Skeletal muscle tissue (tissue), 4 donors: ENCODE measurements around the gene KLRG1. TPM values are rescaled to one million over a fixed set of nuclear protein-coding genes. Genes with fewer than 3 reads are reported as not detected.

ENCODE experiments used
- H3K27ac ChIP-seq: one replicate; pipeline ENCODE4 v1.7.0; 2013; ENCODE audit warnings: mild to moderate bottlenecking, low read depth, low read length, inconsistent platforms
- H3K27me3 ChIP-seq, 3 donors: one replicate each; pipeline ENCODE4 v1.7.0; 2013; ENCODE audit warnings: low read length in 3 of 3; ENCODE audit not compliant: control insufficient read depth in 3 of 3, insufficient read depth in 3 of 3
- H3K36me3 ChIP-seq, 3 donors: one replicate each; pipeline ENCODE4 v1.7.0; 2013; ENCODE audit warnings: low read length in 3 of 3; ENCODE audit not compliant: control insufficient read depth in 3 of 3, insufficient read depth in 3 of 3
- H3K4me1 ChIP-seq, 3 donors: one replicate each; pipeline ENCODE4 v1.7.0; 2013; ENCODE audit warnings: low read length in 3 of 3, mild to moderate bottlenecking in 3 of 3; ENCODE audit not compliant: control insufficient read depth in 3 of 3, insufficient read depth in 3 of 3
- H3K4me3 ChIP-seq, 3 donors: one replicate each; pipeline ENCODE4 v1.7.0; 2013; ENCODE audit warnings: low read length in 3 of 3
- H3K9ac ChIP-seq, 3 donors: one replicate each; pipeline ENCODE4 v1.7.0; 2013; ENCODE audit warnings: low read length in 3 of 3, mild to moderate bottlenecking in 3 of 3, moderate library complexity in 2 of 3, low read depth in 1 of 3
- H3K9me3 ChIP-seq, 3 donors: one replicate each; pipeline ENCODE4 v1.7.0; 2013; ENCODE audit warnings: low read length in 3 of 3; ENCODE audit not compliant: control insufficient read depth in 3 of 3
- total RNA-seq: library from RNA; depleted of rRNA; stranded (reverse); fragments of >200 nt; gene quantifications from one replicate; pipeline ENCODE4 v1.2.3, GENCODE V29; 2014
- donor health status: Osteomylitis.

Gene KLRG1
- total RNA-seq, 1 donor from 2014 or later, result 3.7 TPM

DNA sequence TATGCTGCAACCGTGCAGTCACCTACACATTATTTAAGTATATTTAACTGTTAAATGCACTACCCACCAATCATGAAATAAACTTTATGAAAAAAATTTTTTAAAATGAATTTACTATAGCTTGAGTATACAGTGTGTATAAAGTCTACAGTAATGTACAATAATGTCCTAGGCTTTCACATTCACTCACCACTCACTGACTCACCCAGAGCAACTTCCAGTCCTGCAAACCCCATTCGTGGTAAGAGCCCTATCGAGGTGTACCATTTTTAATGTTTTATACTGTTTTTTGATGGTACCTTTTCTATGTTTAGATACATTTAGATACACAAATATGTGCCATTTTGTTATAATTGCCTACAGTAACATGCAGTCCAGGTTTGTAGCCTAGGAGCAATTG is 48.1 kb downstream of the KLRG1 start:
- no peak overlapping the region for H3K9ac ChIP-seq
- H3K4me3 ChIP-seq, result no peak overlapping the region
- H3K27me3 ChIP-seq, result no peaks in the 10 kb centered on the region
- no peak overlapping the region for H3K27ac ChIP-seq
- H3K4me1 ChIP-seq, result peaks cover 0 to 12% (median 10%) of the 10 kb centered on the region in 3 donors
- no peaks in the 10 kb centered on the region for H3K9me3 ChIP-seq
- no peaks in the 10 kb centered on the region for H3K36me3 ChIP-seq

DNA sequence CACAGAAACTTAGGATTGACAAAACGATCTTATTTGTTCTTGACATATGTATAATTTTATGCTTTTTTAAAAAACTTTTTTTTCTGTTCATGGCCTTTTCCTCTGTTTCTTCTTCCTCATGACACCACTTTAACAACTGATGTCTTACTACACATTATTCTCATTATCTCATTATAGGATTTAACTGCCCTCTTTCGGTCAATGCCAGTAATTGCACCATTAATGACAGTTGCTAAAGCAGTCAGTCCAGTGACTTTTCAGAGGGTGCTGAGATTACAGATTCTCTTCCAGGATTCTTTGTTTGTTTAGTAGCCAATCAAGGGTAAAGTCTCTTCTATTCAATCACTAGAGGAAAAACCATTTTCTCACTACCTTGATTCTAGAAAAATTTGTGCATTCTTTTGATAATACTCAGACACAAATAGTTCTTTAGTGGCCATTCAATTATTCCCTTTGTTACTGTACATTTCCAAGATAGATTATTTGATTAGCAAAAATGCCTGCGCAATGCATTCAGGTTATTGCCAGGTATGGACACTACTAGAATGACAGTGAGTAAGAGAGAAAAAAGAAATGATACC is 50.1 kb downstream of the KLRG1 start:
- H3K36me3 ChIP-seq, result no peaks in the 10 kb centered on the region
- H3K4me1 ChIP-seq, result peaks cover 2 to 17% (median 10%) of the 10 kb centered on the region in 3 donors
- H3K9ac ChIP-seq, result no peak overlapping the region
- H3K27ac ChIP-seq, result no peak overlapping the region
- H3K4me3 ChIP-seq, result no peak overlapping the region
- H3K27me3 ChIP-seq, result no peaks in the 10 kb centered on the region
- no peaks in the 10 kb centered on the region for H3K9me3 ChIP-seq

DNA sequence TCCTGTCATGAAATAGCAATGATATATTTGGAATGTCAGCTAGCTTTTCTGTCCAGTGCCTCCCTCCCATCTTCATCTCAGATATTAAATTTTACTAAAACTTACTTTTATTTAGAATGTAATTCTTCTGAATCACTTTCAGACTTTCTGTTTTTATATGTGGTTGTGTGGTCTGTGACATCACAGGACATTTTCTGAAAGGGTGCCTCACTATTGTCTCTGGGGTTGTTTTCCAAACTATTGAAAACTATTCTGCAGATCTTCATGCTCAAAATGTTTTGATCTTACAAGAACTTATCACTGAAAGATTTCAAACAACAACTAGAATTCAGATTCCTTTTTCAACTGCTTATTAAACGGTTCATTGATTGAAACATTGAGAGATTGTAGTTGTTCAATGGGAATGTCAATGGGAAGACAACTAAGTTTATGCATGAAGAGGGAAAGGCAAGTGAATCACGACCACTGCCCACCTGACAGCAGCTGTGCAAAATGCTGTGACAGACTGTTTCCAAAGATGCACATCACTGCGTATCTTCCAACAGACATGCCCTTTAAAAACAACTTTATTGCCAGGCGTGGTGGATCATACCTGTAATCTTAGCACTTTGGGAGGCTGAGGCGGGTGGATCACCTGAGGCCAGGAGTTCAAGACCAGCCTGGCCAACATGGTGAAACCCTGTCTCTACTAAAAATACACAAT is 51.3 kb downstream of the KLRG1 start:
- no peak overlapping the region for H3K4me3 ChIP-seq
- H3K36me3 ChIP-seq, result no peaks in the 10 kb centered on the region
- H3K27ac ChIP-seq, result no peak overlapping the region
- no peak overlapping the region for H3K9ac ChIP-seq
- peaks cover 2 to 17% (median 10%) of the 10 kb centered on the region in 3 donors for H3K4me1 ChIP-seq
- H3K9me3 ChIP-seq, result no peaks in the 10 kb centered on the region
- no peaks in the 10 kb centered on the region for H3K27me3 ChIP-seq

DNA sequence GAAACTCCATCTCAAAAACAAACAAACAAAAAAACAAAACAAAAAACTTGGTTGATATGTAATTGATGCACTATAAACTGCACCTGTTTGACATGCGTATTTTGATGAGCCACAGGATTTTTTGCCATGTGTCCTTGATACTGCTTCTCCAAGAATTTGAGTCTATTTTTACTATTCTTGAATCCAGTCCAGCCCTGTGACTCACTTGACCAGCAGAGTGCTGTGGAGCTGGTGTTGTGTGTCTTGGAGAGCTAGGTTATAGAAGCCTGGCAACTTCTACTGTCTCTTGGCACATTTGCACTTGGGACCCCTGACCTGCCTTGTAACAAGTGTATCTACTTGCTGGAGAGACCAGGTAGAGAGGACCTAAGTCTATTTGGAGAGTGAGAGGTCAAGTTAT is 52.0 kb downstream of the KLRG1 start:
- Histone ChIP-seq H3K9ac (no peak overlapping the region), H3K36me3 (no peaks in the 10 kb centered on the region), H3K4me3 (peak overlapping the region in 1 of 3 donors; percentile 17), H3K9me3 (no peaks in the 10 kb centered on the region), H3K27ac (peak overlapping the region; percentile 28), H3K4me1 (peaks cover 2 to 17% (median 10%) of the 10 kb centered on the region in 3 donors), H3K27me3 (no peaks in the 10 kb centered on the region)

DNA sequence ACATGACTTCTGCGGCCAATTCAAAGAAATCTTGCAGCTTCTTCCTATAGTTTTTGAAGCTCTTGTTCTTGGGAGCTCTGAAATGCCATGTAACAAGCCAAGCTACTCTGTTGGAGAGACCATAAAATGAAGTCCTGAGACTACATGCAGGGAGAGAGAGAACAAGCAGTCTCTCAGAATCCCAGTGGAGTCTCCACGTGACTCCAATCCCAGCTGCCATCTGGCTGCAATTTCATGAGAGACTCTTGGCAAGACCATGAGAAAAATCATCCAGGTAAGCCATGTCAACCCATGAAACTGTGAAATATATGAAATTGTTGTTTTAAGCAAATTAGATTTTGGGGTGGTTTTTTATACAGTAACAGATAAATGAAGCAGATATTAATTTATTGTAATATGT is 54.4 kb downstream of the KLRG1 start:
- H3K27ac ChIP-seq, result no peak overlapping the region
- H3K27me3 ChIP-seq, result no peaks in the 10 kb centered on the region
- H3K4me3 ChIP-seq, result no peak overlapping the region
- H3K4me1 ChIP-seq, result peaks cover 2 to 17% (median 10%) of the 10 kb centered on the region in 3 donors
- no peaks in the 10 kb centered on the region for H3K36me3 ChIP-seq
- no peak overlapping the region for H3K9ac ChIP-seq
- no peaks in the 10 kb centered on the region for H3K9me3 ChIP-seq

DNA sequence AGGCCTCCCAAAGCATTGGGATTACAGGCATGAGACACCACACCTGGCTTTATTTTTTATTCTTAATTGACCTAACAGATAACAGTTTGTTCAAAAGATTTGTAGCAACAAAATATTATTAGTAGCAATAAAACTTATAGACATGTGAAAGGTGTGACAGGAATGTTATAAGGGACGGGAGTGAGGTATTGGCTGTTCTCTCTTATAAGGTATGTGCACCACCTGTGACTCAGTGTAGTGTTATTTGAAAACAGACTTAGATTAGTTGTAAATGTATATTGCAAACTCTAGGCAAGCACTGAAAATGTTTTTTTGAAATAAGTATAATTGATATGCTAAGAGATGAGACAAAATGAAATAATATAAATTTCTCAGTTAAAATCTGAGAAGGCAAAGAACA is 57.8 kb downstream of the KLRG1 start:
- no peaks in the 10 kb centered on the region for H3K9me3 ChIP-seq
- no peaks in the 10 kb centered on the region for H3K36me3 ChIP-seq
- H3K4me1 ChIP-seq, result peaks cover 0 to 5% (median 2%) of the 10 kb centered on the region in 3 donors
- no peaks in the 10 kb centered on the region for H3K27me3 ChIP-seq
- no peak overlapping the region for H3K9ac ChIP-seq
- H3K27ac ChIP-seq, result no peak overlapping the region
- no peak overlapping the region for H3K4me3 ChIP-seq

DNA sequence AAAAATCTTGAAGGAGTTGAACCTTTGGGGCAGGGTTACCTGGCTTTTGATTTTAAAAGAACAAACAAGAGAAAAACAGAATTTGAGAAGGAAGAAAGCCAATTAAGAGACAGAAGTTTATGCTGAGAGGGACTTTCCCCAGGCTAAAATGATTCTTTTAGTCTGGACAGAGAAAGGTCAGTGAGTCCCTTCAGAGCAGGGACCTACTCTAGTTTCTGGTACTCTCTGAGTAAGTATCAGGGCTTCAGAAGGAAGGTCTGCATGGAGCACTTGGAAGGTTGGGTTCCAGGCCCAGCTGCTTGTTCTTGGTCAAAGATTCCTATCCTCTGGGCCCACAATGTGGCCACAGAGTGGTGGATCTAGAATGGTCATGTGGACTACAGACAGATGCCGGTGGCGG is 59.6 kb downstream of the KLRG1 start:
- Histone ChIP-seq H3K27ac (no peak overlapping the region), H3K36me3 (no peaks in the 10 kb centered on the region), H3K9me3 (no peaks in the 10 kb centered on the region)

DNA sequence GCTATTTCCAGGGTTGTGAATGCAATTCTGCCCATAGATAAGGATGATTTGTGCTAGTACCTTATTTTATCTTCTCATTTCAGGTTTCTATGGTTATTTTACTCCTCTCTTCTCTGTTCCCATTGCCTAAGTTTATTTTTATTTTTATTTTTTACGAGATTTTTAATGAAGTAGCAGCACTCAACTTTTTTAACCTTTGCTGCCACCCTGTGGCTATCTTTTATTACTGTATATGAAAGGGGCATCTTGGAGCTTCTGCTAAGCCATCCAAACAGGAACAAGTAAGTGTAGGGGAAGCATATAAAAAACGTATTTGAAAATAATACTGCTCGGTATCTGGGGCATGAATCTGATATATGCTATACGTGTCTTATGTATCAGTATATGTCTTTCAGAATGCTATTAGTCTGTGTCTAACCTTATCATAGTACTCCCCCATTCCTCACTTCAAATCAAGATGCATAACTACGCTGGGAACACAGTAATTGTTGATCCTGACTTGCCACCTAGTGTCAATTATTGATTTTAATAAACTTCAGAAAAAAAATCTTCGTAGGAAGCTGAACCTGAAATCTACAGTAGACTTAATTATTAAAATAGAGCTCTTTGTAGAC is 60.3 kb downstream of the KLRG1 start:
- no peak overlapping the region for H3K4me3 ChIP-seq
- no peak overlapping the region for H3K9ac ChIP-seq
- H3K27ac ChIP-seq, result no peak overlapping the region
- H3K9me3 ChIP-seq, result no peaks in the 10 kb centered on the region
- H3K36me3 ChIP-seq, result no peaks in the 10 kb centered on the region
- no peaks in the 10 kb centered on the region for H3K27me3 ChIP-seq
- no peaks in the 10 kb centered on the region for H3K4me1 ChIP-seq

More for the DNA sequence above, 59.6 kb downstream of the KLRG1 start:
- Histone ChIP-seq H3K27me3 (no peaks in the 10 kb centered on the region), H3K4me1 (no peaks in the 10 kb centered on the region), H3K9ac (no peak overlapping the region), H3K4me3 (no peak overlapping the region)

DNA sequence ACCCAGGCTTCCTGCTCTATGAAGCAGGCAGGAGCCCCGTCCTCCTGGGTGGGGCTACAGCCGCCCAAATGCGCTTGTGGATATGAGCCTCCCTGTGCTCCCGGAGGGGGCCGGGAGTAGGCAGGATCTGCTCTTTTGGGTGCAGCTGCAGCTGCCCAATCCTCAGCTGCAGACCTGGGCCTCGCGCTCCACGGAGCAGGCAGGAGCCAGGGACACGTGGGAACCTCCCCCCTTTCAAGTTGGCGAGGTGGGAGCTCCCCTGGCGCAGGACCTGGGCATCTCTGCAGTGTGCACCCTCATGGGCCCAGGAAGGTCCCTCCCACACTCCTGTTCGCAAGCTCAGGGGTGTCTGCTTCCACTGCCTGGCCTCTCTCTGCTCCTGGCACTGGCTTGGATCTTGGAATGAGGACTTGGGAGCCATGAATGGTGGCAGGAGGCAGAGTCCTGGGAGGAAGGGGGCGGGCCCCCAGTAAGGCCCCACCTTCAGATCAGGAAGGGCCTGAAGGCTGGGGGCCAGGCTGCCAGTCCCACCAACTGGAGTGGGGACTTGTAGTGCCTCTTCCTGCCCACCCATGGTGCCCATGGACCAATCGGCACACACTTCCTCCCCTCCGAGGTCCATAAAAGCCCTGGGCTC is 61.3 kb downstream of the KLRG1 start:
- H3K27ac ChIP-seq, result no peak overlapping the region

DNA sequence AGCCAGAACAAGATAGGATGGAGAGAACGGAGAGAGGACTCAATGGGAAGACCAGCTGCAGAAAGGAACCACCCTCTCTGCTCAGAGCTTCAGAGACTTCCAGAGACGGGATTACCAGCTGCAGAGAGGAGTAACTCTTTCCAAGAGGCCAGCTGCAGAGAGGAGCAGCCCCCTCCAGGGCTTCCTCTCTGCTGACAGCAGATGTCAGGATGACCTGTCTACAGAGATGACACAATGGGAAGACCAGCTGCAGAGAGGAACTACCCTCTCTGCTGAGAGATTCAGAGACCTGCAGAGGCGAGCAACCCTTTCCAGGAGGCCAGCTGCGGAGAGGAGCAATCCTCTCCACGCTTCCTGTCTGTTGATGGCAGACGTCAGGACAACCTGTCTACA is 61.8 kb downstream of the KLRG1 start:
- H3K27ac ChIP-seq, result no peak overlapping the region
- H3K27me3 ChIP-seq, result no peaks in the 10 kb centered on the region

More for the DNA sequence above, 61.3 kb downstream of the KLRG1 start:
- Histone ChIP-seq H3K4me3 (no peak overlapping the region), H3K9me3 (no peaks in the 10 kb centered on the region), H3K4me1 (no peaks in the 10 kb centered on the region), H3K36me3 (no peaks in the 10 kb centered on the region), H3K27me3 (no peaks in the 10 kb centered on the region), H3K9ac (no peak overlapping the region)

More for the DNA sequence above, 61.8 kb downstream of the KLRG1 start:
- Histone ChIP-seq H3K4me3 (no peak overlapping the region), H3K36me3 (no peaks in the 10 kb centered on the region), H3K9me3 (no peaks in the 10 kb centered on the region), H3K9ac (no peak overlapping the region), H3K4me1 (no peaks in the 10 kb centered on the region)
